Measurements from ENCODE around the gene ASIC1. TPM values are rescaled to one million over a fixed set of nuclear protein-coding genes. Genes with fewer than 3 reads are reported as not detected.
A peak's percentile ranks its signal among the peaks of the same experiment; 100 is the strongest.

ASIC1 gene
- total RNA-seq, 1 experiment from 2014 or later, result 3.5 TPM

DNA sequence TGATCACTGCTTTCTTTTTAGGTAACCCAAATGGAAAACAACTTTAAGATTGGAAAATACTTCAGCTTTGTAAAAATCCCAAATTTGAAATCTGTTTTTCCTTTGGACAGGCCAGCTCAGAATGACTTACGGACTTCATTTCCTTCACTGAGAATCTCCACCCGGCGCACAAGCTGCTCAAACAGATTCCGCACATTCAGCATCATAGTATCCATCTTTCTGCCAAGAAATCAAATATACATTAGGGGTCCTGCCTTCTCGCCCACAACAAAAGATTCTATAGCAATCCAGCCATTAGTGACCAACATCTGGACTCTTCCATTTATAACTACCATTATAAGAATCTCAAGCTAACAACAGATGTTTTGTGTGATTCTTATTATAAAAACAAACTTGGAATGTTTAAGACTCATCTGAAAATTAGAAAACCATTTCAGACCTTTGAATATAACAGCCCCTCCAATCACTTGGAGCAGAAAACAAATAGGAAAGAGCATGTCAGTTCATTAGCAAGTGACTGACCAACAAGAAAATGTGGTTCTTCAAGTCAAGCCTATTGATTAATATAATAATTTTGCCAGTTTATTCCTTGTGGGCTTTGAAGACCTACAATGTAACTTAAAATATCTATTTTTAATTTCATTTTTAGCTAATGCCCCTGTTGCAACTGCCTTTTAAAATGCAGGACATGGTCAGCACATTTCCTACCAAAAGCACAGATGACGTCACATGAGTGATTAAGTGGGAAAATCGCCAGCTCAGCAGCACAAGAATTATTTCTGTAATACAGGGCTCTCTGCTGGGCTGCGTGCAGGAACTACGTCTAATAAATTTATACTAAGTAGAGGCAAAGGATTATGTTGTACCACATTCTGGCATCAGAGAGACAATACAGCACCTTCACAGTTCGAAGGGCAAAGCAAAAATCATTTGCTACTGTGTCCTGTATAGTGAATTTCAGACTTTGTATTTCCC lies 40.6 kb upstream of the ASIC1 start:
- TF ChIP-seq CTCF (IDR thresholded peaks at IDR 0.05; ENCODE audit: unreplicated experiment), result no peak
- no TSS peak for BruUV-seq (replicated peaks)
- no peak overlapping the region for H3K27ac Mint-ChIP-seq (ENCODE audit: unreplicated experiment)
- intact Hi-C loops (cut with micrococcal nuclease; ENCODE audit: unreplicated experiment), result no loop called here
- H3K36me3 Mint-ChIP-seq (ENCODE audit: insufficient read depth, unreplicated experiment), result peaks cover 13% of the 10 kb centered on the region
- no peak overlapping the region for H3K4me3 Mint-ChIP-seq (ENCODE audit: low read depth, unreplicated experiment)
- CTCF ChIA-PET, result interaction anchor here (0.8 to 1.0 kb wide), 2 partner anchors 8 to 50 kb away, joined by 3 read pairs; partner anchors contain the start of gene RACGAP1
- peaks cover 12% of the 10 kb centered on the region for H3K4me1 Mint-ChIP-seq (ENCODE audit: low read depth, unreplicated experiment)
- no peaks in the 10 kb centered on the region for H3K9me3 Mint-ChIP-seq (ENCODE audit: low read depth, unreplicated experiment)
- no peaks in the 10 kb centered on the region for H3K27me3 Mint-ChIP-seq (ENCODE audit: unreplicated experiment)
- DNase-seq, result no peak

GRCh38 chr12:50017641-50018040 lies 39.8 kb upstream of the ASIC1 start:
- H3K36me3 Mint-ChIP-seq (ENCODE audit: insufficient read depth, unreplicated experiment), result peaks cover 13% of the 10 kb centered on the region
- no peaks in the 10 kb centered on the region for H3K9me3 Mint-ChIP-seq (ENCODE audit: low read depth, unreplicated experiment)
- intact Hi-C loops (cut with micrococcal nuclease; ENCODE audit: unreplicated experiment), result no loop called here
- no peak overlapping the region for H3K4me3 Mint-ChIP-seq (ENCODE audit: low read depth, unreplicated experiment)
- DNase-seq, result no peak
- no peak for TF ChIP-seq CTCF (IDR thresholded peaks at IDR 0.05; ENCODE audit: unreplicated experiment)
- CTCF ChIA-PET, result no interaction called here
- H3K4me1 Mint-ChIP-seq (ENCODE audit: low read depth, unreplicated experiment), result peaks cover 15% of the 10 kb centered on the region
- H3K27ac Mint-ChIP-seq (ENCODE audit: unreplicated experiment), result no peak overlapping the region
- no peaks in the 10 kb centered on the region for H3K27me3 Mint-ChIP-seq (ENCODE audit: unreplicated experiment)
- no TSS peak for BruUV-seq (replicated peaks)

DNA sequence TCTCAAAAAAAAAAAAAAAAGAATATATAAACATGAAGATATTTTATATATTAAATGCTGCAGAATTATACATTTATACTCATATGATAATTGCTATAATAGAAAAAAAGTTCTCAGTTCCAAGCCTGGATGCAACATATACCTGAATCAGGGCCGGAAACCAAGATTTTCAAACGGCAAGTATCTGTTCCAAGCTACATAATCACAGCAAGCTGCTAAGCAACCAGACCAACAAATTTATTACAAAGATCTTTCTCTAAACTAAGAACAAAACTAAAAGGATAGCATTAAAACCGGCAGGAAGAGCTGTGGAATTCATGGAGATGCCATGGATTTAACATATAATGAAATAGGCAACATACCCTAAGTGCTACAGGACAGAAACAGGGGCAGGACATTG lies 39.2 kb upstream of the ASIC1 start:
- DNase-seq, result no peak
- Mint-ChIP-seq H3K4me3 (ENCODE audit: low read depth, unreplicated experiment) (no peak overlapping the region), H3K4me1 (ENCODE audit: low read depth, unreplicated experiment) (peaks cover 20% of the 10 kb centered on the region), H3K27ac (ENCODE audit: unreplicated experiment) (no peak overlapping the region), H3K27me3 (ENCODE audit: unreplicated experiment) (no peaks in the 10 kb centered on the region), H3K9me3 (ENCODE audit: low read depth, unreplicated experiment) (no peaks in the 10 kb centered on the region), H3K36me3 (ENCODE audit: insufficient read depth, unreplicated experiment) (peaks cover 13% of the 10 kb centered on the region)
- TF ChIP-seq CTCF (IDR thresholded peaks at IDR 0.05; ENCODE audit: unreplicated experiment), result no peak
- BruUV-seq (replicated peaks), result no TSS peak
- CTCF ChIA-PET, result no interaction called here
- intact Hi-C loops (cut with micrococcal nuclease; ENCODE audit: unreplicated experiment), result no loop called here

DNA sequence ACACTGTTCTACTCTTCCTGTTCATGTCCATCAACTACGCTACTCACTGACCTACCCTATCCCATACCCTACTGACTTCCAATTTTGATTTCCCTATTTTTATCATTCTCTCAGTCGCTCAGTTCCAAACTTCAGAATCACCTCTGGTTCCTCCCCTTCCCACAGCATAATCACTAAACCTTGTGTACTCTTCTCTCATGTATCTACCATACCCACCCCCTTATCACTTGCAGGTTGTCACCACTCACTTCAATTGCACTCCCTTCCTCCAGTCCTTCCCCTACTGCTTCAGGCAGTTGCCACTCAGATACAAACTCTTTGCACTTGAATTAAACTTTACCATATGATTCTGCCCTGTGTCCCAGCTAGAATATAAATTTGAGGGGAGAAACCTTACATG lies 38.4 kb upstream of the ASIC1 start:
- H3K27ac Mint-ChIP-seq (ENCODE audit: unreplicated experiment), result peak overlapping the region; percentile 67
- DNase-seq, result no peak
- CTCF ChIA-PET, result no interaction called here
- no peak overlapping the region for H3K4me3 Mint-ChIP-seq (ENCODE audit: low read depth, unreplicated experiment)
- no peaks in the 10 kb centered on the region for H3K9me3 Mint-ChIP-seq (ENCODE audit: low read depth, unreplicated experiment)
- TF ChIP-seq CTCF (IDR thresholded peaks at IDR 0.05; ENCODE audit: unreplicated experiment), result no peak
- peaks cover 21% of the 10 kb centered on the region for H3K4me1 Mint-ChIP-seq (ENCODE audit: low read depth, unreplicated experiment)
- intact Hi-C loops (cut with micrococcal nuclease; ENCODE audit: unreplicated experiment), result no loop called here
- no peaks in the 10 kb centered on the region for H3K27me3 Mint-ChIP-seq (ENCODE audit: unreplicated experiment)
- peaks cover 18% of the 10 kb centered on the region for H3K36me3 Mint-ChIP-seq (ENCODE audit: insufficient read depth, unreplicated experiment)
- BruUV-seq (replicated peaks), result no TSS peak
